ENCODE measurements around the gene ISL2. TPM values are rescaled to one million over a fixed set of nuclear protein-coding genes. Genes with fewer than 3 reads are reported as not detected.

Gene ISL2
- total RNA-seq, 1 donor from 2014 or later: not detected

- intact Hi-C loops (cut with DNase I): no loop called here
These were observed 8.5 kb downstream of the ISL2 start for GRCh38 chr15:76344893-76345582.

DNA sequence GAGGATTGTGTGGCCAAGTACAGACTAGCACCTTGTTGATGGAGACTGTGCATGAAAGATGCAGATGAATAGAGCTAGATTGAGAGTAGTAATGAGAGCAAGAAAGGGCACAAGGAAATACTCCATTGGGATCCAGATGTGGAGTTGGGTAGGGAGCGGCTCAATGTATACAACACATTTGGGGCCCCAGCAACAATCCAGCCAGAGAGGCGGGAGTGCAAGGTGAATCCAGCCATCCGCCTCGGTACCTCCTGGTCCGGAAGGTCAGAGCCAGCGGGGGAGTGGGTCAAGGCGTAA lies 9.0 kb downstream of the ISL2 start:
- intact Hi-C loops (cut with DNase I): no loop called here
- Histone ChIP-seq H3K9me3 (no peaks in the 10 kb centered on the region), H3K4me3 (peak overlapping the region in 1 of 2 donors; percentile 54), H3K27me3 (peaks cover 57% of the 10 kb centered on the region), H3K27ac (no peak overlapping the region), H3K4me1 (peaks cover 20 to 38% of the 10 kb centered on the region in 2 donors), H3K36me3 (no peaks in the 10 kb centered on the region)
- TF ChIP-seq CTCF (IDR thresholded peaks at IDR 0.05): no peak
- no peak for DNase-seq (ENCODE audit: low spot score in 2 of 2)

More at GRCh38 chr15:76344893-76345582, 8.5 kb downstream of the ISL2 start:
- H3K9me3 ChIP-seq: no peaks in the 10 kb centered on the region
- H3K27me3 ChIP-seq: peaks cover 62% of the 10 kb centered on the region
- DNase-seq (ENCODE audit: low spot score in 2 of 2): no peak
- TF ChIP-seq CTCF (IDR thresholded peaks at IDR 0.05): no peak
- no peak overlapping the region for H3K4me3 ChIP-seq
- no peaks in the 10 kb centered on the region for H3K36me3 ChIP-seq
- H3K4me1 ChIP-seq: peaks cover 25 to 43% of the 10 kb centered on the region in 2 donors
- H3K27ac ChIP-seq: no peak overlapping the region

GRCh38 chr15:76345880-76346668 lies 9.5 kb downstream of the ISL2 start:
- H3K4me3 ChIP-seq: peak overlapping the region; percentile 50 to 54
- no peaks in the 10 kb centered on the region for H3K36me3 ChIP-seq
- intact Hi-C loops (cut with DNase I): no loop called here
- H3K27me3 ChIP-seq: peaks cover 51% of the 10 kb centered on the region
- H3K4me1 ChIP-seq: peaks cover 16 to 33% of the 10 kb centered on the region in 2 donors
- H3K9me3 ChIP-seq: no peaks in the 10 kb centered on the region
- DNase-seq (ENCODE audit: low spot score in 2 of 2): no peak
- H3K27ac ChIP-seq: no peak overlapping the region
- no peak for TF ChIP-seq CTCF (IDR thresholded peaks at IDR 0.05)

GRCh38 chr15:76346669-76347481 lies 10.3 kb downstream of the ISL2 start:
- no peaks in the 10 kb centered on the region for H3K9me3 ChIP-seq
- DNase-seq (ENCODE audit: low spot score in 2 of 2): no peak
- no peak overlapping the region for H3K27ac ChIP-seq
- peak overlapping the region; percentile 50 to 54 for H3K4me3 ChIP-seq
- H3K4me1 ChIP-seq: peaks cover 16 to 25% of the 10 kb centered on the region in 2 donors
- H3K27me3 ChIP-seq: peaks cover 49% of the 10 kb centered on the region
- no peak for TF ChIP-seq CTCF (IDR thresholded peaks at IDR 0.05)
- no peaks in the 10 kb centered on the region for H3K36me3 ChIP-seq
- intact Hi-C loops (cut with DNase I): no loop called here

- H3K4me1 ChIP-seq: peaks cover 15 to 20% of the 10 kb centered on the region in 2 donors
- H3K9me3 ChIP-seq: no peaks in the 10 kb centered on the region
- DNase-seq (ENCODE audit: low spot score in 2 of 2): no peak
- H3K27ac ChIP-seq: no peak overlapping the region
- intact Hi-C loops (cut with DNase I): no loop called here
- peak overlapping the region in 1 of 2 donors; percentile 50 for H3K4me3 ChIP-seq
- H3K27me3 ChIP-seq: peaks cover 46% of the 10 kb centered on the region
- TF ChIP-seq CTCF (IDR thresholded peaks at IDR 0.05): no peak
- no peaks in the 10 kb centered on the region for H3K36me3 ChIP-seq
These were observed 11.0 kb downstream of the ISL2 start for GRCh38 chr15:76347482-76348055.
